ENCODE measurements around the gene CLIC5. TPM values are rescaled to one million over a fixed set of nuclear protein-coding genes. Genes with fewer than 3 reads are reported as not detected.

The CLIC5 gene
- polyA plus RNA-seq, 1 donor (not counting 4 experiments of a cell fraction or from before 2014, with no cell fraction given): 0.09 TPM

DNA sequence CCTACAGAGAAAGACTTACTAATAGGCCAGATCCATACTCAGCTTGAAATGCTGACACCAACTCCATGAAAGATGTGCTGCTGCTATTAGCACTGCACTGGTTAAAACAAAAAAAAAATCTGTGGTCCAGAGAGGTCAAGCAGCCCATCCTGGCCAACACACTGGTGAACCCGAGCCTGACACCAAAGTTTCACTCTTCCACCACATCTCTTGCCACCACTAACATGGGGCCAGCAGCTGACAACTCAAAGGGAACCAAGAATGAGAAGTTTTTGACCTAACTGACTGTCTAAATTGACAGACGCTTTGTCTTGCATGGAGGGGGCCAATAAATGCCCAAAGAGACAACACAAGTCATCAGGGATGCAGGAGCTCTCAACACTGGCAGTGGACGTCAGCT is 5.4 kb downstream of the CLIC5 start:
- Histone ChIP-seq H3K4me1 (ENCODE audit: control insufficient read depth, extremely low read depth, insufficient read depth, low read length) (no peaks in the 10 kb centered on the region), H3K4me3 (ENCODE audit: control insufficient read depth in 2 of 3, extremely low read depth in 1 of 3, insufficient read depth in 2 of 3, low read depth in 1 of 3, low read length in 3 of 3) (no peak overlapping the region), H3K36me3 (ENCODE audit: control insufficient read depth in 2 of 2, extremely low read depth in 1 of 2, insufficient read depth in 2 of 2, low read length in 2 of 2) (no peaks in the 10 kb centered on the region), H3K9me3 (ENCODE audit: control insufficient read depth, low read depth, low read length) (no peaks in the 10 kb centered on the region), H3K9me1 (ENCODE audit: control insufficient read depth, extremely low read depth, insufficient read depth, low read length) (no peaks in the 10 kb centered on the region), H3K27ac (ENCODE audit: control insufficient read depth, insufficient read depth, low read length) (no peak overlapping the region), H4K20me1 (ENCODE audit: control insufficient read depth, extremely low read depth, insufficient read depth, low read length) (no peaks in the 10 kb centered on the region), H2AFZ (ENCODE audit: control insufficient read depth, low read length) (no peak overlapping the region), H3K27me3 (ENCODE audit: control insufficient read depth, extremely low read depth, insufficient read depth, low read length) (peaks cover 39% of the 10 kb centered on the region), H3K9ac (ENCODE audit: control insufficient read depth, extremely low read depth, insufficient read depth, low read length) (no peak overlapping the region), H3K4me2 (ENCODE audit: control insufficient read depth, extremely low read depth, insufficient read depth, low read depth, low read length) (no peak overlapping the region), H3K79me2 (ENCODE audit: control insufficient read depth, insufficient read depth, low read length) (no peaks in the 10 kb centered on the region)
- TF ChIP-seq EZH2 (IDR thresholded peaks at IDR 0.05; ENCODE audit: low read length): no peak
- TF ChIP-seq, protein P1, sequence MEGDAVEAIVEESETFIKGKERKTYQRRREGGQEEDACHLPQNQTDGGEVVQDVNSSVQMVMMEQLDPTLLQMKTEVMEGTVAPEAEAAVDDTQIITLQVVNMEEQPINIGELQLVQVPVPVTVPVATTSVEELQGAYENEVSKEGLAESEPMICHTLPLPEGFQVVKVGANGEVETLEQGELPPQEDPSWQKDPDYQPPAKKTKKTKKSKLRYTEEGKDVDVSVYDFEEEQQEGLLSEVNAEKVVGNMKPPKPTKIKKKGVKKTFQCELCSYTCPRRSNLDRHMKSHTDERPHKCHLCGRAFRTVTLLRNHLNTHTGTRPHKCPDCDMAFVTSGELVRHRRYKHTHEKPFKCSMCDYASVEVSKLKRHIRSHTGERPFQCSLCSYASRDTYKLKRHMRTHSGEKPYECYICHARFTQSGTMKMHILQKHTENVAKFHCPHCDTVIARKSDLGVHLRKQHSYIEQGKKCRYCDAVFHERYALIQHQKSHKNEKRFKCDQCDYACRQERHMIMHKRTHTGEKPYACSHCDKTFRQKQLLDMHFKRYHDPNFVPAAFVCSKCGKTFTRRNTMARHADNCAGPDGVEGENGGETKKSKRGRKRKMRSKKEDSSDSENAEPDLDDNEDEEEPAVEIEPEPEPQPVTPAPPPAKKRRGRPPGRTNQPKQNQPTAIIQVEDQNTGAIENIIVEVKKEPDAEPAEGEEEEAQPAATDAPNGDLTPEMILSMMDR (optimal IDR thresholded peaks at IDR 0.05 in 1 of 3, IDR thresholded peaks at IDR 0.05 in 1 of 3, conservative IDR thresholded peaks at IDR 0.05 in 1 of 3; ENCODE audit: extremely low read depth in 1 of 3, insufficient read depth in 2 of 3, low read length in 3 of 3): no peak
- dilution Hi-C loops (cut with MboI; ENCODE audit: extremely low pct_ligation_motif_present, low sequenced_read_pairs): no loop called here
- no peak for DNase-seq (ENCODE audit: low read depth, low spot score)
- no peak for FAIRE-seq

DNA sequence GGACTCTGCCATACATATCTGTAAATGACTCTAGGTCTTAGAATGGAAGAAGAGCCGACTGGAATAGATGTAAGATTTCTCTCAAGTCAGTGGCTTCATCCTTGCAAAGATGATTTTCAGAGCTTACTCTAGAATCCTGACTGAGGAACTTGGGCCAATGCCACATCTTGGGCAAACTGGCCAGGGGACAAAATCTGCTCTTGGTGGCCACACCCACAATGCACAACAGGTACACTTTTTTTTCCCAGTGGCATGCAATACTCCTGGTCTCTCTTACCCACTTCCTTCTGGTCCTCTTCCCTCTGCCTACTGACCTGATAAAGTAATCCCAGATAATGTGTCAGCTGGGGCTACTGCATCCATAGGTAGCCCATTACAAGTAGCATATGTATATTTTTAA is 13.4 kb downstream of the CLIC5 start:
- TF ChIP-seq EZH2 (IDR thresholded peaks at IDR 0.05; ENCODE audit: low read length): no peak
- TF ChIP-seq, protein P1 (optimal IDR thresholded peaks at IDR 0.05 in 1 of 3, IDR thresholded peaks at IDR 0.05 in 1 of 3, conservative IDR thresholded peaks at IDR 0.05 in 1 of 3; ENCODE audit: extremely low read depth in 1 of 3, insufficient read depth in 2 of 3, low read length in 3 of 3): no peak
- H4K20me1 ChIP-seq (ENCODE audit: control insufficient read depth, extremely low read depth, insufficient read depth, low read length): no peaks in the 10 kb centered on the region
- DNase-seq (ENCODE audit: low read depth, low spot score): no peak
- H3K9ac ChIP-seq (ENCODE audit: control insufficient read depth, extremely low read depth, insufficient read depth, low read length): no peak overlapping the region
- no peaks in the 10 kb centered on the region for H3K27me3 ChIP-seq (ENCODE audit: control insufficient read depth, extremely low read depth, insufficient read depth, low read length)
- H3K9me3 ChIP-seq (ENCODE audit: control insufficient read depth, low read depth, low read length): no peaks in the 10 kb centered on the region
- dilution Hi-C loops (cut with MboI; ENCODE audit: extremely low pct_ligation_motif_present, low sequenced_read_pairs): no loop called here
- FAIRE-seq: no peak
- no peak overlapping the region for H3K4me3 ChIP-seq (ENCODE audit: control insufficient read depth in 2 of 3, extremely low read depth in 1 of 3, insufficient read depth in 2 of 3, low read depth in 1 of 3, low read length in 3 of 3)
- no peak overlapping the region for H2AFZ ChIP-seq (ENCODE audit: control insufficient read depth, low read length)
- H3K9me1 ChIP-seq (ENCODE audit: control insufficient read depth, extremely low read depth, insufficient read depth, low read length): no peaks in the 10 kb centered on the region
- no peak overlapping the region for H3K4me2 ChIP-seq (ENCODE audit: control insufficient read depth, extremely low read depth, insufficient read depth, low read depth, low read length)
- H3K36me3 ChIP-seq (ENCODE audit: control insufficient read depth in 2 of 2, extremely low read depth in 1 of 2, insufficient read depth in 2 of 2, low read length in 2 of 2): no peaks in the 10 kb centered on the region
- H3K79me2 ChIP-seq (ENCODE audit: control insufficient read depth, insufficient read depth, low read length): no peaks in the 10 kb centered on the region
- H3K4me1 ChIP-seq (ENCODE audit: control insufficient read depth, extremely low read depth, insufficient read depth, low read length): no peaks in the 10 kb centered on the region
- no peak overlapping the region for H3K27ac ChIP-seq (ENCODE audit: control insufficient read depth, insufficient read depth, low read length)
